HEK293T (cell line): ENCODE data around the gene ATG2A.

Source experiments
- CTCF ChIA-PET: fragments of 350-600 bp; formaldehyde crosslinking; extraction: SDS; loops from one replicate; lab custom pipeline; 2021; ENCODE audit warnings: antibody characterized with exemption, inconsistent platforms; lab: Yijun Ruan, JAX
- POLR2A ChIA-PET: fragments of 350-600 bp; formaldehyde crosslinking; extraction: SDS; loops from one replicate; lab custom pipeline; 2020; ENCODE audit warnings: antibody characterized with exemption, inconsistent platforms; lab: Yijun Ruan, JAX
- DNase-seq: peaks from one replicate; pipeline ENCODE4 v3.0.0; 2012; ENCODE audit warnings: mixed read lengths; ENCODE audit errors: extremely low spot score
- ARNT ChIP-seq: fragments of 450-650 bp; IDR thresholded peaks from 2 replicates; pipeline ENCODE4 v1.6.1; 2017; ENCODE audit warnings: mild to moderate bottlenecking
- BHLHE40 ChIP-seq: fragments of 450-650 bp; IDR thresholded peaks from 2 replicates; pipeline ENCODE4 v1.6.1; 2016; ENCODE audit warnings: mild to moderate bottlenecking, moderate library complexity, borderline replicate concordance
- CTBP1 ChIP-seq: fragments of 450-650 bp; IDR thresholded peaks from 2 replicates; pipeline ENCODE4 v1.6.1; 2016; ENCODE audit warnings: borderline replicate concordance
- ELF4 ChIP-seq: fragments of 450-650 bp; IDR thresholded peaks from 2 replicates; pipeline ENCODE4 v1.6.1; 2017; ENCODE audit warnings: antibody characterized with exemption
- FOXA1 ChIP-seq: fragments of 450-650 bp; IDR thresholded peaks from 2 replicates; pipeline ENCODE4 v1.6.1; 2016; ENCODE audit warnings: mild to moderate bottlenecking
- FOXK2 ChIP-seq: fragments of 450-650 bp; IDR thresholded peaks from 2 replicates; pipeline ENCODE4 v1.6.1; 2016; ENCODE audit warnings: mild to moderate bottlenecking
- FOXM1 ChIP-seq: fragments of 450-650 bp; IDR thresholded peaks from 2 replicates; pipeline ENCODE4 v1.6.1; 2017; ENCODE audit warnings: mild to moderate bottlenecking, borderline replicate concordance
- HDGF ChIP-seq: fragments of 450-650 bp; IDR thresholded peaks from 2 replicates; pipeline ENCODE4 v1.6.1; 2017; ENCODE audit warnings: antibody characterized with exemption, borderline replicate concordance
- L3MBTL2 ChIP-seq: fragments of 450-650 bp; conservative IDR thresholded peaks from 2 replicates; pipeline ENCODE4 v1.6.1; 2016; ENCODE audit warnings: mild to moderate bottlenecking
- LEF1 ChIP-seq: fragments of 450-650 bp; IDR thresholded peaks from 2 replicates; pipeline ENCODE4 v1.6.1; 2017; ENCODE audit warnings: mild to moderate bottlenecking, borderline replicate concordance
- NFRKB ChIP-seq: fragments of 450-650 bp; IDR thresholded peaks from 2 replicates; pipeline ENCODE4 v1.6.1; 2016; ENCODE audit warnings: mild to moderate bottlenecking, moderate library complexity
- PKNOX1 ChIP-seq: fragments of 450-650 bp; IDR thresholded peaks from 2 replicates; pipeline ENCODE4 v1.6.1; 2016
- SP1 ChIP-seq: fragments of 450-650 bp; IDR thresholded peaks from 2 replicates; pipeline ENCODE4 v1.6.1; 2017
- SUZ12 ChIP-seq: fragments of 450-650 bp; IDR thresholded peaks from 2 replicates; pipeline ENCODE4 v1.6.1; 2016; ENCODE audit warnings: mild to moderate bottlenecking
- TARDBP ChIP-seq: fragments of 450-650 bp; IDR thresholded peaks from 2 replicates; pipeline ENCODE4 v1.6.1; 2016
- ZNF384 ChIP-seq: fragments of 450-650 bp; IDR thresholded peaks from 2 replicates; pipeline ENCODE4 v1.6.1; 2016

ATG2A gene

GRCh38 chr11:64896448-64897022, 20.5 kb downstream of the ATG2A start:
- ChIA-PET CTCF (interaction anchor here (0.6 to 0.9 kb wide), 3 partner anchors 8 to 50 kb away, joined by 3 read pairs; no protein-coding TSS in a partner anchor), POLR2A (interaction anchor here (0.6 kb wide), 1 partner anchor 100 kb away, joined by 3 read pairs; the partner anchor contains the start of gene BATF2)
- TF ChIP-seq TARDBP, result no peak
- no peak for TF ChIP-seq ZNF384
- TF ChIP-seq ARNT, result no peak
- no peak for DNase-seq

GRCh38 chr11:64894812-64895452, 22.1 kb downstream of the ATG2A start:
- POLR2A ChIA-PET, result interaction anchor here (0.8 kb wide), 1 partner anchor 116 kb away, joined by 3 read pairs; the partner anchor contains the start of gene SF1

GRCh38 chr11:64894070-64894811, 22.8 kb downstream of the ATG2A start:
- ChIA-PET POLR2A (no interaction called here), CTCF (interaction anchor here (0.6 to 1.9 kb wide), 6 partner anchors 9 to 134 kb away, joined by 4 to 8 read pairs (median 5); partner anchors contain the start of gene CDC42BPG)
- peak; percentile 80 for DNase-seq
- no peak for TF ChIP-seq SP1
- peak; percentile 72; the same call in 1 of the 2 replicates for TF ChIP-seq HDGF
- TF ChIP-seq ARNT, result no peak

More at GRCh38 chr11:64894812-64895452, 22.1 kb downstream of the ATG2A start:
- no peak for TF ChIP-seq L3MBTL2
- TF ChIP-seq LEF1, result no peak
- TF ChIP-seq PKNOX1, result no peak
- no peak for TF ChIP-seq SUZ12
- TF ChIP-seq CTBP1, result no peak
- TF ChIP-seq FOXM1, result no peak
- TF ChIP-seq HDGF, result no peak
- TF ChIP-seq FOXK2, result no peak
- TF ChIP-seq TARDBP, result no peak
- TF ChIP-seq NFRKB, result no peak
- no peak for TF ChIP-seq SP1
- no peak for DNase-seq
- CTCF ChIA-PET, result interaction anchor here (0.6 to 0.9 kb wide), 2 partner anchors 46 to 133 kb away, joined by 4 read pairs; no protein-coding TSS in a partner anchor

- DNase-seq, result no peak
- CTCF ChIA-PET, result interaction anchor here (0.9 to 1.9 kb wide), 4 partner anchors 8 to 49 kb away, joined by 5 to 8 read pairs (median 6); partner anchors contain the start of gene CDC42BPG
- POLR2A ChIA-PET, result no interaction called here
- TF ChIP-seq FOXA1 (no peak), TARDBP (no peak)
These were observed 23.6 kb downstream of the ATG2A start for GRCh38 chr11:64893194-64894069.

GRCh38 chr11:64892838-64893193, 24.2 kb downstream of the ATG2A start:
- DNase-seq, result no peak
- POLR2A ChIA-PET, result no interaction called here
- TF ChIP-seq L3MBTL2 (no peak), FOXK2 (no peak), LEF1 (no peak), ZNF384 (no peak), BHLHE40 (no peak), NFRKB (no peak), FOXM1 (no peak), SUZ12 (no peak), ELF4 (no peak), CTBP1 (no peak), PKNOX1 (no peak), HDGF (no peak), TARDBP (no peak), ARNT (no peak), SP1 (no peak), FOXA1 (no peak)
- CTCF ChIA-PET, result interaction anchor here (1.2 to 1.9 kb wide), 4 partner anchors 45 to 49 kb away, joined by 5 to 8 read pairs (median 6); partner anchors contain the start of gene CDC42BPG

- DNase-seq, result no peak
- TF ChIP-seq CTBP1, result no peak
- no peak for TF ChIP-seq FOXA1
- no peak for TF ChIP-seq SP1
- TF ChIP-seq LEF1, result no peak
- no peak for TF ChIP-seq ARNT
- no peak for TF ChIP-seq NFRKB
- TF ChIP-seq HDGF, result no peak
- TF ChIP-seq SUZ12, result no peak
- no peak for TF ChIP-seq L3MBTL2
- no peak for TF ChIP-seq FOXK2
- TF ChIP-seq TARDBP, result no peak
- TF ChIP-seq FOXM1, result no peak
- TF ChIP-seq PKNOX1, result no peak
- TF ChIP-seq ELF4, result no peak
- no peak for TF ChIP-seq ZNF384
- TF ChIP-seq BHLHE40, result no peak
- ChIA-PET POLR2A (no interaction called here), CTCF (interaction anchor here (1.2 to 1.9 kb wide), 3 partner anchors 44 to 48 kb away, joined by 5 to 6 read pairs (median 5); partner anchors contain the start of gene CDC42BPG)
These were observed 24.6 kb downstream of the ATG2A start for GRCh38 chr11:64892411-64892831.
